ACHN (cell line): ENCODE data around the gene RTP3.
"Not testable (repeated sequence)": the region's sequence is repeated elsewhere in the genome, so short reads cannot be mapped to it uniquely, and the experiment has no call there.

Source experiments
- DNase-seq: peaks from one replicate; pipeline ENCODE4 v3.0.0-alpha.2; 2015
- in situ Hi-C: cut with HindIII; loops from 2 replicates; pipeline ENCODE4 v1.10.0; 2017; ENCODE audit warnings: low sequenced_read_pairs, low pct_ligation_motif_present, low pct_unique_long_range_greater_than_20kb

RTP3 gene

GRCh38 chr3:46488735-46489361 is 8.9 kb upstream of the RTP3 start:
- in situ Hi-C loops, result no loop called here
- DNase-seq, result peak; percentile 84

- in situ Hi-C loops, result no loop called here
- no peak for DNase-seq
These were observed 8.4 kb upstream of the RTP3 start for GRCh38 chr3:46489381-46489780.

GRCh38 chr3:46489875-46490274 is 7.9 kb upstream of the RTP3 start:
- no peak for DNase-seq
- in situ Hi-C loops, result no loop called here

- DNase-seq, result no peak
- in situ Hi-C loops, result no loop called here
These were observed 7.3 kb upstream of the RTP3 start for GRCh38 chr3:46490338-46491084.

- in situ Hi-C loops, result no loop called here
These were observed 6.4 kb upstream of the RTP3 start for GRCh38 chr3:46491089-46492070.

GRCh38 chr3:46492890-46493547 is 4.8 kb upstream of the RTP3 start:
- in situ Hi-C loops, result no loop called here
- DNase-seq, result no peak

More at GRCh38 chr3:46491089-46492070, 6.4 kb upstream of the RTP3 start:
- DNase-seq, result no peak

GRCh38 chr3:46494491-46494890 is 3.3 kb upstream of the RTP3 start:
- in situ Hi-C loops, result not testable (repeated sequence)

GRCh38 chr3:46495901-46496456 is 1.8 kb upstream of the RTP3 start:
- in situ Hi-C loops, result no loop called here
- DNase-seq, result no peak

More at GRCh38 chr3:46494491-46494890, 3.3 kb upstream of the RTP3 start:
- not testable (repeated sequence) for DNase-seq

- peak; percentile 3 for DNase-seq
- in situ Hi-C loops, result no loop called here
These were observed 825 bp upstream of the RTP3 start for GRCh38 chr3:46496746-46497555.

GRCh38 chr3:46498916-46499519 is 1.2 kb downstream of the RTP3 start:
- DNase-seq, result no peak
- in situ Hi-C loops, result no loop called here

GRCh38 chr3:46500656-46501635 is 3.2 kb downstream of the RTP3 start:
- DNase-seq, result no peak
- in situ Hi-C loops, result no loop called here

- no peak for DNase-seq
- in situ Hi-C loops, result no loop called here
These were observed 3.9 kb downstream of the RTP3 start for GRCh38 chr3:46501702-46502101.

GRCh38 chr3:46503200-46503874 is 5.6 kb downstream of the RTP3 start:
- in situ Hi-C loops, result no loop called here
- no peak for DNase-seq

GRCh38 chr3:46504789-46505188 is 7.0 kb downstream of the RTP3 start:
- DNase-seq, result no peak

GRCh38 chr3:46505953-46506352 is 8.2 kb downstream of the RTP3 start:
- DNase-seq, result no peak
- in situ Hi-C loops, result no loop called here

More at GRCh38 chr3:46504789-46505188, 7.0 kb downstream of the RTP3 start:
- in situ Hi-C loops, result no loop called here

- in situ Hi-C loops, result no loop called here
- no peak for DNase-seq
These were observed 8.8 kb downstream of the RTP3 start for GRCh38 chr3:46506526-46506925.
